ENCODE results near the gene HARS2. TPM values are rescaled to one million over a fixed set of nuclear protein-coding genes. Genes with fewer than 3 reads are reported as not detected.
"Not testable (repeated sequence)": the region's sequence is repeated elsewhere in the genome, so short reads cannot be mapped to it uniquely, and the experiment has no call there.

HARS2 gene
- total and polyA plus RNA-seq, 2 donors = 23.4 to 32.6 TPM

- no peaks in the 10 kb centered on the region for H3K4me1 ChIP-seq (ENCODE audit: control insufficient read depth in 2 of 2, insufficient read depth in 2 of 2, low read length in 2 of 2)
- 98% methylated on average over 7 of the region's 7 CpGs for WGBS
- H3K9me3 ChIP-seq (ENCODE audit: control insufficient read depth in 2 of 2, insufficient read depth in 1 of 2, low read length in 1 of 2) = no peaks in the 10 kb centered on the region
- H3K27me3 ChIP-seq (ENCODE audit: control insufficient read depth in 2 of 2, insufficient read depth in 1 of 2, low read length in 1 of 2) = no peaks in the 10 kb centered on the region
- no peak for DNase-seq (ENCODE audit: low read depth in 6 of 9, low spot score in 9 of 9)
- peaks cover 62 to 70% of the 10 kb centered on the region in 2 donors for H3K36me3 ChIP-seq (ENCODE audit: control insufficient read depth in 2 of 2, insufficient read depth in 2 of 2, low read length in 1 of 2)
- H3K4me3 ChIP-seq (ENCODE audit: low read length in 2 of 2) = no peak overlapping the region
- H3K27ac ChIP-seq (ENCODE audit: low read depth in 1 of 2, low read length in 1 of 2) = no peak overlapping the region
These were observed 12.3 kb upstream of the HARS2 start for GRCh38 chr5:140678993-140679392.

- WGBS = 67% methylated on average over 8 of the region's 8 CpGs
These were observed 801 bp upstream of the HARS2 start for GRCh38 chr5:140690376-140690932.

GRCh38 chr5:140694276-140694675 is 3.0 kb downstream of the HARS2 start:
- Histone ChIP-seq H3K9me3 (ENCODE audit: control insufficient read depth in 2 of 2, insufficient read depth in 1 of 2, low read length in 1 of 2) (no peaks in the 10 kb centered on the region), H3K4me3 (ENCODE audit: low read length in 2 of 2) (no peak overlapping the region), H3K27ac (ENCODE audit: low read depth in 1 of 2, low read length in 1 of 2) (no peak overlapping the region), H3K27me3 (ENCODE audit: control insufficient read depth in 2 of 2, insufficient read depth in 1 of 2, low read length in 1 of 2) (no peaks in the 10 kb centered on the region), H3K36me3 (ENCODE audit: control insufficient read depth in 2 of 2, insufficient read depth in 2 of 2, low read length in 1 of 2) (peaks cover 59 to 65% of the 10 kb centered on the region in 2 donors), H3K4me1 (ENCODE audit: control insufficient read depth in 2 of 2, insufficient read depth in 2 of 2, low read length in 2 of 2) (peaks cover 6 to 8% of the 10 kb centered on the region in 2 donors)
- DNase-seq (ENCODE audit: low read depth in 6 of 9, low spot score in 9 of 9) = no peak
- WGBS = 94% methylated on average over 5 of the region's 5 CpGs

More at GRCh38 chr5:140690376-140690932, 801 bp upstream of the HARS2 start:
- Histone ChIP-seq H3K36me3 (ENCODE audit: control insufficient read depth in 2 of 2, insufficient read depth in 2 of 2, low read length in 1 of 2) (peaks cover 31 to 39% of the 10 kb centered on the region in 2 donors), H3K27ac (ENCODE audit: low read depth in 1 of 2, low read length in 1 of 2) (peak overlapping the region in 1 of 2 donors; percentile 80), H3K27me3 (ENCODE audit: control insufficient read depth in 2 of 2, insufficient read depth in 1 of 2, low read length in 1 of 2) (no peaks in the 10 kb centered on the region), H3K4me3 (ENCODE audit: low read length in 2 of 2) (peak overlapping the region; percentile 96 to 97), H3K4me1 (ENCODE audit: control insufficient read depth in 2 of 2, insufficient read depth in 2 of 2, low read length in 2 of 2) (peaks cover 6 to 8% of the 10 kb centered on the region in 2 donors), H3K9me3 (ENCODE audit: control insufficient read depth in 2 of 2, insufficient read depth in 1 of 2, low read length in 1 of 2) (no peaks in the 10 kb centered on the region)
- DNase-seq (ENCODE audit: low read depth in 6 of 9, low spot score in 9 of 9) = no peak

- Histone ChIP-seq H3K27me3 (ENCODE audit: control insufficient read depth in 2 of 2, insufficient read depth in 1 of 2, low read length in 1 of 2) (no peaks in the 10 kb centered on the region), H3K9me3 (ENCODE audit: control insufficient read depth in 2 of 2, insufficient read depth in 1 of 2, low read length in 1 of 2) (no peaks in the 10 kb centered on the region), H3K4me1 (ENCODE audit: control insufficient read depth in 2 of 2, insufficient read depth in 2 of 2, low read length in 2 of 2) (peaks cover 4 to 10% of the 10 kb centered on the region in 2 donors), H3K36me3 (ENCODE audit: control insufficient read depth in 2 of 2, insufficient read depth in 2 of 2, low read length in 1 of 2) (peaks cover 61 to 67% of the 10 kb centered on the region in 2 donors), H3K27ac (ENCODE audit: low read depth in 1 of 2, low read length in 1 of 2) (no peak overlapping the region), H3K4me3 (ENCODE audit: low read length in 2 of 2) (no peak overlapping the region)
- no peak for DNase-seq (ENCODE audit: low read depth in 6 of 9, low spot score in 9 of 9)
- 97% methylated on average over 4 of the region's 4 CpGs for WGBS
These were observed 5.7 kb downstream of the HARS2 start for GRCh38 chr5:140696891-140697492.

GRCh38 chr5:140700177-140701144 is 9.2 kb downstream of the HARS2 start, which contains the start of gene ZMAT2:
Gene ZMAT2, plus strand, starts transcription at chr5:140700447. Its CDS starts 14 bp downstream, at chr5:140700461.
- WGBS = 3% methylated on average over 44 of the region's 44 CpGs
- Histone ChIP-seq H3K27me3 (ENCODE audit: control insufficient read depth in 2 of 2, insufficient read depth in 1 of 2, low read length in 1 of 2) (no peaks in the 10 kb centered on the region), H3K4me1 (ENCODE audit: control insufficient read depth in 2 of 2, insufficient read depth in 2 of 2, low read length in 2 of 2) (peaks cover 4 to 10% of the 10 kb centered on the region in 2 donors), H3K36me3 (ENCODE audit: control insufficient read depth in 2 of 2, insufficient read depth in 2 of 2, low read length in 1 of 2) (peaks cover 60 to 74% of the 10 kb centered on the region in 2 donors), H3K27ac (ENCODE audit: low read depth in 1 of 2, low read length in 1 of 2) (peak within 1 kb of the TSS; percentile 39 to 70), H3K9me3 (ENCODE audit: control insufficient read depth in 2 of 2, insufficient read depth in 1 of 2, low read length in 1 of 2) (no peaks in the 10 kb centered on the region), H3K4me3 (ENCODE audit: low read length in 2 of 2) (peak within 1 kb of the TSS; percentile 60 to 67)
- DNase-seq (ENCODE audit: low read depth in 6 of 9, low spot score in 9 of 9) = peak; percentile 86 to 99 (median 95)

- 95% methylated on average over 4 of the region's 4 CpGs for WGBS
- peaks cover 0 to 3% of the 10 kb centered on the region in 2 donors for H3K4me1 ChIP-seq (ENCODE audit: control insufficient read depth in 2 of 2, insufficient read depth in 2 of 2, low read length in 2 of 2)
These were observed 16.6 kb downstream of the HARS2 start for GRCh38 chr5:140707812-140708211.

GRCh38 chr5:140708787-140709186 is 17.5 kb downstream of the HARS2 start:
- 96% methylated on average over 9 of the region's 9 CpGs for WGBS
- H3K9me3 ChIP-seq (ENCODE audit: control insufficient read depth in 2 of 2, insufficient read depth in 1 of 2, low read length in 1 of 2); H3K27ac ChIP-seq (ENCODE audit: low read depth in 1 of 2, low read length in 1 of 2): not testable (repeated sequence)

More at GRCh38 chr5:140707812-140708211, 16.6 kb downstream of the HARS2 start:
- H3K9me3 ChIP-seq (ENCODE audit: control insufficient read depth in 2 of 2, insufficient read depth in 1 of 2, low read length in 1 of 2) = no peaks in the 10 kb centered on the region
- peaks cover 35 to 42% of the 10 kb centered on the region in 2 donors for H3K36me3 ChIP-seq (ENCODE audit: control insufficient read depth in 2 of 2, insufficient read depth in 2 of 2, low read length in 1 of 2)
- no peak overlapping the region for H3K4me3 ChIP-seq (ENCODE audit: low read length in 2 of 2)
- no peak overlapping the region for H3K27ac ChIP-seq (ENCODE audit: low read depth in 1 of 2, low read length in 1 of 2)
- no peaks in the 10 kb centered on the region for H3K27me3 ChIP-seq (ENCODE audit: control insufficient read depth in 2 of 2, insufficient read depth in 1 of 2, low read length in 1 of 2)
- no peak for DNase-seq (ENCODE audit: low read depth in 6 of 9, low spot score in 9 of 9)

GRCh38 chr5:140710899-140711552 is 19.8 kb downstream of the HARS2 start:
- H3K4me3 ChIP-seq (ENCODE audit: low read length in 2 of 2) = peak overlapping the region; percentile 64 to 75
- peaks cover 0 to 3% of the 10 kb centered on the region in 2 donors for H3K4me1 ChIP-seq (ENCODE audit: control insufficient read depth in 2 of 2, insufficient read depth in 2 of 2, low read length in 2 of 2)
- H3K27me3 ChIP-seq (ENCODE audit: control insufficient read depth in 2 of 2, insufficient read depth in 1 of 2, low read length in 1 of 2) = no peaks in the 10 kb centered on the region
- H3K36me3 ChIP-seq (ENCODE audit: control insufficient read depth in 2 of 2, insufficient read depth in 2 of 2, low read length in 1 of 2) = peaks cover 8 to 14% of the 10 kb centered on the region in 2 donors
- peak overlapping the region; percentile 81 to 92 for H3K27ac ChIP-seq (ENCODE audit: low read depth in 1 of 2, low read length in 1 of 2)
- H3K9me3 ChIP-seq (ENCODE audit: control insufficient read depth in 2 of 2, insufficient read depth in 1 of 2, low read length in 1 of 2) = no peaks in the 10 kb centered on the region
- peak; percentile 42 to 88 (median 68) for DNase-seq (ENCODE audit: low read depth in 6 of 9, low spot score in 9 of 9)
- WGBS = under 1% methylated on average over 27 of the region's 27 CpGs

More at GRCh38 chr5:140708787-140709186, 17.5 kb downstream of the HARS2 start:
- not testable (repeated sequence) for H3K4me3 ChIP-seq (ENCODE audit: low read length in 2 of 2); H3K4me1 ChIP-seq (ENCODE audit: control insufficient read depth in 2 of 2, insufficient read depth in 2 of 2, low read length in 2 of 2); DNase-seq (ENCODE audit: low read depth in 6 of 9, low spot score in 9 of 9); H3K27me3 ChIP-seq (ENCODE audit: control insufficient read depth in 2 of 2, insufficient read depth in 1 of 2, low read length in 1 of 2)
- H3K36me3 ChIP-seq (ENCODE audit: control insufficient read depth in 2 of 2, insufficient read depth in 2 of 2, low read length in 1 of 2) = peaks cover 25 to 34% of the 10 kb centered on the region in 2 donors
